Activated CD8-positive, alpha-beta T cell treated with anti-CD3 and anti-CD28 coated beads for 36 hours (primary cell): ENCODE measurements around the gene COG6. TPM values are rescaled to one million over a fixed set of nuclear protein-coding genes. Genes with fewer than 3 reads are reported as not detected.

Experiments used
- ATAC-seq: fragments of 200-7000 bp; cut with Tn5 transposase; one replicate; pipeline ENCODE4 v1.10.0; 2021; ENCODE audit warnings: mild to moderate bottlenecking, moderate library complexity
- CTCF ChIA-PET: fragments of 350-600 bp; sonication (Branson Sonifier 250); formaldehyde crosslinking; loops from one replicate; lab custom pipeline; 2021; ENCODE audit warnings: antibody characterized with exemption; lab: Charles Lee
- POLR2A ChIA-PET: fragments of 350-600 bp; sonication (Branson Sonifier 250); formaldehyde crosslinking; loops from one replicate; lab custom pipeline; 2021; ENCODE audit warnings: antibody characterized with exemption; lab: Charles Lee
- DNase-seq: peaks from one replicate; pipeline ENCODE4 v3.0.0-alpha.2; 2020
- H3K27ac Mint-ChIP-seq: one replicate; pipeline ENCODE4 v1.8.0; 2021; ENCODE audit warnings: mild to moderate bottlenecking, mixed read lengths
- H3K27me3 Mint-ChIP-seq: one replicate; pipeline ENCODE4 v1.8.0; 2021; ENCODE audit warnings: mixed read lengths
- H3K36me3 Mint-ChIP-seq: one replicate; pipeline ENCODE4 v1.8.0; 2021; ENCODE audit warnings: low read depth, mixed read lengths
- H3K4me1 Mint-ChIP-seq: one replicate; pipeline ENCODE4 v1.8.0; 2021; ENCODE audit warnings: low read depth, mixed read lengths
- H3K4me3 Mint-ChIP-seq: one replicate; pipeline ENCODE4 v1.8.0; 2021; ENCODE audit warnings: mild to moderate bottlenecking, moderate library complexity, mixed read lengths
- H3K9me3 Mint-ChIP-seq: one replicate; pipeline ENCODE4 v1.8.0; 2021; ENCODE audit warnings: mixed read lengths
- intact Hi-C: fragments of 100-400 bp; cut with micrococcal nuclease; formaldehyde crosslinking; loops from one replicate; pipeline ENCODE4 v1.10.0; 2022
- total RNA-seq, 2 experiments: library from RNA; stranded (reverse); gene quantifications; one replicate each; pipeline ENCODE4 v1.2.3, GENCODE V29; 2021
- TF ChIP-seq, protein P1 (sequence below): fragments of 200-600 bp; IDR thresholded peaks from one replicate; pipeline ENCODE4 v1.8.0; 2022; ENCODE audit warnings: antibody characterized with exemption, mild to moderate bottlenecking

The COG6 gene
- total RNA-seq, 2 experiments from 2014 or later = 25.5 to 26.4 TPM

- CTCF ChIA-PET = interaction anchor here (0.6 to 3.3 kb wide), 52 partner anchors 9 to 1067 kb away, joined by 3 to 18 read pairs (median 3); partner anchors contain the start of gene LHFPL6
- peak; percentile 50 for DNase-seq
- TF ChIP-seq, protein P1, sequence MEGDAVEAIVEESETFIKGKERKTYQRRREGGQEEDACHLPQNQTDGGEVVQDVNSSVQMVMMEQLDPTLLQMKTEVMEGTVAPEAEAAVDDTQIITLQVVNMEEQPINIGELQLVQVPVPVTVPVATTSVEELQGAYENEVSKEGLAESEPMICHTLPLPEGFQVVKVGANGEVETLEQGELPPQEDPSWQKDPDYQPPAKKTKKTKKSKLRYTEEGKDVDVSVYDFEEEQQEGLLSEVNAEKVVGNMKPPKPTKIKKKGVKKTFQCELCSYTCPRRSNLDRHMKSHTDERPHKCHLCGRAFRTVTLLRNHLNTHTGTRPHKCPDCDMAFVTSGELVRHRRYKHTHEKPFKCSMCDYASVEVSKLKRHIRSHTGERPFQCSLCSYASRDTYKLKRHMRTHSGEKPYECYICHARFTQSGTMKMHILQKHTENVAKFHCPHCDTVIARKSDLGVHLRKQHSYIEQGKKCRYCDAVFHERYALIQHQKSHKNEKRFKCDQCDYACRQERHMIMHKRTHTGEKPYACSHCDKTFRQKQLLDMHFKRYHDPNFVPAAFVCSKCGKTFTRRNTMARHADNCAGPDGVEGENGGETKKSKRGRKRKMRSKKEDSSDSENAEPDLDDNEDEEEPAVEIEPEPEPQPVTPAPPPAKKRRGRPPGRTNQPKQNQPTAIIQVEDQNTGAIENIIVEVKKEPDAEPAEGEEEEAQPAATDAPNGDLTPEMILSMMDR = peak; percentile 92
- no peaks in the 10 kb centered on the region for H3K4me1 Mint-ChIP-seq
- no peak overlapping the region for H3K27ac Mint-ChIP-seq
- ATAC-seq = peak; percentile 86
- POLR2A ChIA-PET = interaction anchor here (0.9 kb wide), 1 partner anchor 82 kb away, joined by 3 read pairs; no protein-coding TSS in a partner anchor
- peaks cover 2% of the 10 kb centered on the region for H3K27me3 Mint-ChIP-seq
- H3K36me3 Mint-ChIP-seq = no peaks in the 10 kb centered on the region
- no peak overlapping the region for H3K4me3 Mint-ChIP-seq
- intact Hi-C loops = loop anchor here (5.0 to 10.0 kb wide), 3 partner anchors 341 to 564 kb away; no protein-coding TSS in a partner anchor
- H3K9me3 Mint-ChIP-seq = no peaks in the 10 kb centered on the region
Observed at GRCh38 chr13:39616087-39616694, 39.3 kb upstream of the COG6 start.

GRCh38 chr13:39618561-39618960, 36.9 kb upstream of the COG6 start:
- ChIA-PET CTCF (interaction anchor here (1.0 kb wide), 1 partner anchor 30 kb away, joined by 4 read pairs; no protein-coding TSS in a partner anchor), POLR2A (no interaction called here)
- H3K36me3 Mint-ChIP-seq = no peaks in the 10 kb centered on the region
- H3K9me3 Mint-ChIP-seq = no peaks in the 10 kb centered on the region
- H3K4me1 Mint-ChIP-seq = no peaks in the 10 kb centered on the region
- no peak overlapping the region for H3K4me3 Mint-ChIP-seq
- H3K27ac Mint-ChIP-seq = no peak overlapping the region
- TF ChIP-seq, protein P1 = no peak
- no peak for ATAC-seq
- H3K27me3 Mint-ChIP-seq = peaks cover 8% of the 10 kb centered on the region
- intact Hi-C loops = loop anchor here (5.0 to 10.0 kb wide), 3 partner anchors 344 to 566 kb away; no protein-coding TSS in a partner anchor
- DNase-seq = no peak

DNA sequence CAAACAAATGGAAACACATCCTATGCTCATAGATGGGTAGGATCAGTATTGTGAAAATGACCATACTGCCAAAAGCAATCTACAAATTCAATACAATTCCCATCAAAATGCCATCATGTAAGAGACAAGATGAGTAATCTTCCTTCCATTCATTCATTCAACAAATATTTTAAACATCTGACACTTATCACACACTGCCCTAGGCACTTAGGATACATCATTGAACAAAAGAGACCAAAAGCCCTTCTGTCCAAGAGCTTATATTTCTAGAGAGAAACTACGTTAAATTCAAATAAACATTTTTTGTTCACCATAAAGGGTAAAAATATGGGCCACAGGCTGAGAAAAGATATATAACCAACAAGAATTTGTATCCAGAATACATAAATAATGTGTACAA, 32.0 kb upstream of the COG6 start:
- intact Hi-C loops = no loop called here
- Mint-ChIP-seq H3K27ac (no peak overlapping the region), H3K4me1 (no peaks in the 10 kb centered on the region), H3K27me3 (peaks cover 10% of the 10 kb centered on the region), H3K36me3 (no peaks in the 10 kb centered on the region), H3K9me3 (no peaks in the 10 kb centered on the region), H3K4me3 (no peak overlapping the region)
- ChIA-PET POLR2A (no interaction called here), CTCF (no interaction called here)
- DNase-seq = no peak
- TF ChIP-seq, protein P1 = no peak
- ATAC-seq = no peak

GRCh38 chr13:39631307-39631706, 24.2 kb upstream of the COG6 start:
- H3K9me3 Mint-ChIP-seq = peaks cover 13% of the 10 kb centered on the region
- intact Hi-C loops = no loop called here
- H3K36me3 Mint-ChIP-seq = peaks cover 2% of the 10 kb centered on the region
- DNase-seq (no peak), ATAC-seq (no peak)
- H3K4me3 Mint-ChIP-seq = no peak overlapping the region
- H3K27ac Mint-ChIP-seq = no peak overlapping the region
- no peaks in the 10 kb centered on the region for H3K4me1 Mint-ChIP-seq
- ChIA-PET POLR2A (no interaction called here), CTCF (interaction anchor here (1.5 to 2.6 kb wide), 2 partner anchors 15 to 19 kb away, joined by 7 to 8 read pairs; no protein-coding TSS in a partner anchor)
- TF ChIP-seq, protein P1 = no peak
- peaks cover 12% of the 10 kb centered on the region for H3K27me3 Mint-ChIP-seq

- TF ChIP-seq, protein P1 = no peak
- no peak for ATAC-seq
- CTCF ChIA-PET = interaction anchor here (0.7 to 2.6 kb wide), 2 partner anchors 21 to 885 kb away, joined by 4 to 7 read pairs; no protein-coding TSS in a partner anchor
Observed at GRCh38 chr13:39632994-39633393, 22.5 kb upstream of the COG6 start.

More at GRCh38 chr13:39632994-39633393, 22.5 kb upstream of the COG6 start:
- Mint-ChIP-seq H3K4me1 (no peaks in the 10 kb centered on the region), H3K27ac (no peak overlapping the region), H3K4me3 (no peak overlapping the region), H3K27me3 (peaks cover 19% of the 10 kb centered on the region), H3K36me3 (peaks cover 2% of the 10 kb centered on the region), H3K9me3 (peaks cover 14% of the 10 kb centered on the region)
- POLR2A ChIA-PET = no interaction called here
- intact Hi-C loops = no loop called here
- DNase-seq = no peak
